Upper lobe of left lung (tissue), 4 donors: ENCODE measurements around the gene UGT1A6.

Experiments
- CTCF ChIP-seq, 6 experiments: fragments of 450-650 bp in 4 of 6; fragments of 200-600 bp in 2 of 6; sonication (generic) in 2 of 6; IDR thresholded peaks; one replicate each; pipeline ENCODE4 v1.5.1; 2016 to 2019; ENCODE audit warnings: antibody characterized with exemption in 6 of 6
- EP300 ChIP-seq, 4 donors: sonication (generic); formaldehyde crosslinking; IDR thresholded peaks; one replicate each; pipeline ENCODE4 v1.5.1; 2017; ENCODE audit warnings: antibody characterized with exemption in 4 of 4, control low read depth in 2 of 4
- POLR2A ChIP-seq, 4 donors: fragments of 450-650 bp; IDR thresholded peaks; one replicate each; pipeline ENCODE4 v1.5.1; 2016 to 2017; ENCODE audit warnings: antibody characterized with exemption in 4 of 4, mild to moderate bottlenecking in 2 of 4
- POLR2AphosphoS5 ChIP-seq, 2 donors: sonication (generic); formaldehyde crosslinking; IDR thresholded peaks; one replicate each; pipeline ENCODE4 v1.5.1; 2017; ENCODE audit warnings: antibody characterized with exemption in 2 of 2

- TF ChIP-seq POLR2AphosphoS5 (IDR thresholded peaks at IDR 0.05): no peak
- TF ChIP-seq POLR2A (IDR thresholded peaks at IDR 0.05): no peak
- TF ChIP-seq CTCF (IDR thresholded peaks at IDR 0.05): no peak
- no peak for TF ChIP-seq EP300 (IDR thresholded peaks at IDR 0.05)
Measured at GRCh38 chr2:233794128-233794658, 101.5 kb downstream of the UGT1A6 start.
